IMR-90 (cell line): ENCODE measurements around the gene POLR2F. TPM values are rescaled to one million over a fixed set of nuclear protein-coding genes. Genes with fewer than 3 reads are reported as not detected.

Experiments
- ATAC-seq: fragments of 200-7000 bp; cut with Tn5 transposase; 2 replicates; pipeline ENCODE4 v1.9.1; 2020; ENCODE audit warnings: low read depth, mild to moderate bottlenecking, moderate library complexity
- BruUV-seq: library from RNA; stranded (reverse); fragments of 400-500 nt; replicated peaks from 2 replicates; lab custom pipeline; 2021; lab: Mats Ljungman, UMichigan
- CTCF ChIA-PET: fragments of 300-600 bp; formaldehyde crosslinking; extraction: SDS; loops from one replicate; lab custom pipeline; 2021; ENCODE audit warnings: antibody characterized with exemption; lab: Yijun Ruan, JAX
- POLR2A ChIA-PET: fragments of 300-600 bp; sonication (Branson Sonifier 250); formaldehyde crosslinking; loops from one replicate; lab custom pipeline; 2022; ENCODE audit warnings: antibody characterized with exemption; ENCODE audit not compliant: unreplicated experiment; lab: Charles Lee
- DNase-seq: peaks from one replicate; pipeline ENCODE4 v3.0.0; 2013
- H2AFZ ChIP-seq: replicated peaks from 2 replicates; pipeline ENCODE3; 2013; ENCODE audit warnings: low read length, mild to moderate bottlenecking; ENCODE audit not compliant: poor library complexity
- H2AK5ac ChIP-seq: 2 replicates; pipeline ENCODE4 v1.6.1; 2013; ENCODE audit warnings: low read depth, low read length, inconsistent platforms
- H2AK9ac ChIP-seq: replicated peaks from 2 replicates; pipeline ENCODE3; 2013; ENCODE audit warnings: mild to moderate bottlenecking, low read depth, low read length, moderate library complexity; ENCODE audit not compliant: poor library complexity
- H2BK120ac ChIP-seq: 2 replicates; pipeline ENCODE4 v1.6.1; 2013; ENCODE audit warnings: low read depth, low read length, inconsistent platforms
- H2BK15ac ChIP-seq: 3 replicates; pipeline ENCODE4 v1.6.1; 2013; ENCODE audit warnings: low read depth, low read length, inconsistent platforms
- H2BK20ac ChIP-seq: 2 replicates; pipeline ENCODE4 v1.6.1; 2013; ENCODE audit warnings: low read depth, mild to moderate bottlenecking, inconsistent platforms, low read length, moderate library complexity
- H2BK5ac ChIP-seq: 2 replicates; pipeline ENCODE4 v1.6.1; 2013; ENCODE audit warnings: mild to moderate bottlenecking, low read depth, low read length, inconsistent platforms; ENCODE audit not compliant: poor library complexity, severe bottlenecking
- H3K14ac ChIP-seq: replicated peaks from 2 replicates; pipeline ENCODE4 v1.6.1; 2013; ENCODE audit warnings: low read depth, low read length, inconsistent platforms
- H3K18ac ChIP-seq: 2 replicates; pipeline ENCODE4 v1.6.1; 2013; ENCODE audit warnings: low read depth, low read length, control low read depth
- H3K23ac ChIP-seq: 2 replicates; pipeline ENCODE4 v1.6.1; 2013; ENCODE audit warnings: low read depth, low read length, inconsistent platforms
- H3K27ac ChIP-seq: 2 replicates; pipeline ENCODE4 v1.5.1; 2013; ENCODE audit warnings: mild to moderate bottlenecking, control low read depth, low read length; ENCODE audit not compliant: insufficient read depth
- H3K27me3 ChIP-seq: 2 replicates; pipeline ENCODE4 v1.6.1; 2013; ENCODE audit warnings: low read length; ENCODE audit not compliant: control insufficient read depth, insufficient read depth
- H3K36me3 ChIP-seq: 2 replicates; pipeline ENCODE4 v1.6.1; 2013; ENCODE audit warnings: low read length, mixed read lengths; ENCODE audit not compliant: control insufficient read depth, insufficient read depth
- H3K4ac ChIP-seq: 2 replicates; pipeline ENCODE4 v1.6.1; 2013; ENCODE audit warnings: low read depth, low read length, inconsistent platforms
- H3K4me1 ChIP-seq: 2 replicates; pipeline ENCODE4 v1.6.1; 2013; ENCODE audit warnings: low read length, mixed read lengths; ENCODE audit not compliant: control insufficient read depth, insufficient read depth
- H3K4me2 ChIP-seq: 2 replicates; pipeline ENCODE4 v1.6.1; 2013; ENCODE audit warnings: low read depth, mild to moderate bottlenecking, control low read depth, low read length, moderate library complexity
- H3K4me3 ChIP-seq: 2 replicates; pipeline ENCODE4 v1.5.1; 2013; ENCODE audit warnings: low read depth, mild to moderate bottlenecking, control low read depth, low read length, moderate library complexity; ENCODE audit not compliant: insufficient read depth
- H3K56ac ChIP-seq: 2 replicates; pipeline ENCODE4 v1.6.1; 2013; ENCODE audit warnings: low read length, inconsistent platforms; ENCODE audit not compliant: insufficient read depth; ENCODE audit errors: extremely low read depth
- H3K79me1 ChIP-seq, 2 experiments: 2 replicates each; pipeline ENCODE4 v1.6.1; 2013; ENCODE audit warnings: low read length in 2 of 2, inconsistent platforms in 1 of 2, low read depth in 1 of 2
- H3K9ac ChIP-seq: 2 replicates; pipeline ENCODE4 v1.6.1; 2013; ENCODE audit warnings: low read depth, low read length, control low read depth
- H3K9me1 ChIP-seq: 2 replicates; pipeline ENCODE4 v1.6.1; 2013; ENCODE audit warnings: low read length, inconsistent platforms; ENCODE audit not compliant: insufficient read depth
- H3K9me3 ChIP-seq: 2 replicates; pipeline ENCODE4 v1.6.1; 2013; ENCODE audit warnings: low read length; ENCODE audit not compliant: control insufficient read depth, insufficient read depth
- H4K20me1 ChIP-seq: 2 replicates; pipeline ENCODE4 v1.6.1; 2013; ENCODE audit warnings: low read length, inconsistent platforms; ENCODE audit not compliant: insufficient read depth
- H4K5ac ChIP-seq: 2 replicates; pipeline ENCODE4 v1.6.1; 2013; ENCODE audit warnings: mild to moderate bottlenecking, low read depth, low read length, control low read depth
- H4K8ac ChIP-seq, 2 experiments: 2 replicates each; pipeline ENCODE4 v1.6.1; 2013; ENCODE audit warnings: low read depth in 2 of 2, low read length in 2 of 2, control low read depth in 1 of 2, inconsistent platforms in 1 of 2
- H4K91ac ChIP-seq: 2 replicates; pipeline ENCODE4 v1.6.1; 2013; ENCODE audit warnings: low read depth, low read length, inconsistent platforms; ENCODE audit not compliant: insufficient read depth
- BHLHE40 ChIP-seq: fragments of 150-350 bp; IDR thresholded peaks from 2 replicates; pipeline ENCODE4 v1.6.1; 2016; ENCODE audit warnings: mild to moderate bottlenecking, low read depth, low read length
- CEBPB ChIP-seq: IDR thresholded peaks from 2 replicates; pipeline ENCODE4 v1.6.1; 2012; ENCODE audit warnings: low read depth, low read length, improper control_type of control experiment
- CHD1 ChIP-seq: IDR thresholded peaks from 2 replicates; pipeline ENCODE4 v1.6.1; 2012; ENCODE audit warnings: low read depth, low read length, improper control_type of control experiment
- CTCF ChIP-seq: conservative IDR thresholded peaks from 2 replicates; pipeline ENCODE4 v1.5.1; 2012; ENCODE audit warnings: mild to moderate bottlenecking, low read depth, low read length, improper control_type of control experiment
- ELK1 ChIP-seq: fragments of 150-350 bp; IDR thresholded peaks from 2 replicates; pipeline ENCODE4 v1.6.1; 2016; ENCODE audit warnings: low read depth, mild to moderate bottlenecking, low read length, moderate library complexity, borderline replicate concordance
- FOS ChIP-seq: fragments of 150-350 bp; IDR thresholded peaks from 2 replicates; pipeline ENCODE4 v1.6.1; 2016; ENCODE audit warnings: low read depth, low read length
- MAFK ChIP-seq: IDR thresholded peaks from 2 replicates; pipeline ENCODE4 v1.6.1; 2012; ENCODE audit warnings: low read depth, low read length, improper control_type of control experiment
- MAZ ChIP-seq: IDR thresholded peaks from 2 replicates; pipeline ENCODE4 v1.6.1; 2012; ENCODE audit warnings: low read depth, mild to moderate bottlenecking, low read length, improper control_type of control experiment, moderate library complexity, borderline replicate concordance
- MXI1 ChIP-seq: IDR thresholded peaks from 2 replicates; pipeline ENCODE4 v1.6.1; 2012; ENCODE audit warnings: low read depth, mild to moderate bottlenecking, low read length, moderate library complexity, borderline replicate concordance
- NFE2L2 ChIP-seq: fragments of 150-350 bp; IDR thresholded peaks from 2 replicates; pipeline ENCODE4 v1.6.1; 2016; ENCODE audit warnings: low read depth, mild to moderate bottlenecking, low read length
- POLR2A ChIP-seq: IDR thresholded peaks from 2 replicates; pipeline ENCODE4 v1.6.1; 2012; ENCODE audit warnings: mild to moderate bottlenecking, low read depth, low read length
- RAD21 ChIP-seq: IDR thresholded peaks from 2 replicates; pipeline ENCODE4 v1.6.1; 2012; ENCODE audit warnings: low read length, improper control_type of control experiment
- RCOR1 ChIP-seq: IDR thresholded peaks from 2 replicates; pipeline ENCODE4 v1.6.1; 2012; ENCODE audit warnings: mild to moderate bottlenecking, low read length, improper control_type of control experiment; ENCODE audit not compliant: insufficient replicate concordance
- RFX5 ChIP-seq: IDR thresholded peaks from 2 replicates; pipeline ENCODE4 v1.8.0; 2012; ENCODE audit warnings: low read depth, mild to moderate bottlenecking, low read length, moderate library complexity
- SMC3 ChIP-seq: fragments of 150-350 bp; IDR thresholded peaks from 2 replicates; pipeline ENCODE4 v1.6.1; 2016; ENCODE audit warnings: low read depth, mild to moderate bottlenecking, antibody characterized with exemption, low read length, moderate library complexity
- WGBS, 2 experiments: methylation state at CpG; one replicate each; pipeline versions ENCODE4 v1.1.5 to v1.1.7; 2013; ENCODE audit warnings: missing lambda C conversion rate in 2 of 2; ENCODE audit not compliant: insufficient read length in 1 of 2; ENCODE audit errors: extremely low coverage in 2 of 2; 5-methylcytosine and 5-hydroxymethylcytosine counted together
- dilution Hi-C: fragments of 300-500 bp; cut with HindIII; formaldehyde crosslinking; loops from one replicate; pipeline ENCODE4 v1.14.3; 2018; ENCODE audit warnings: low sequenced_read_pairs; ENCODE audit not compliant: unreplicated experiment
- in situ Hi-C: fragments of 300-500 bp; cut with MboI; formaldehyde crosslinking; loops from 3 replicates; pipeline ENCODE4 v1.14.3; 2019; ENCODE audit warnings: low sequenced_read_pairs, inconsistent platforms, mixed read lengths
- intact Hi-C: fragments of 100-400 bp; cut with micrococcal nuclease; formaldehyde crosslinking; loops from 2 replicates; pipeline ENCODE4 v1.10.0; 2022
- polyA plus RNA-seq, 3 experiments: library from polyadenylated mRNA; depleted of rRNA; stranded (reverse); fragments of >200 nt; gene quantifications; 2 replicates each; pipeline ENCODE4 v1.2.3, GENCODE V29; 2012; ENCODE audit warnings: low replicate concordance in 1 of 3
- total RNA-seq: library from RNA; depleted of rRNA; stranded (reverse); fragments of >200 nt; gene quantifications from 2 replicates; pipeline ENCODE4 v1.2.3, GENCODE V29; 2012
- TF ChIP-seq, protein P1 (sequence below): fragments of 150-350 bp; IDR thresholded peaks from 2 replicates; pipeline ENCODE4 v1.6.1; 2017; ENCODE audit warnings: mild to moderate bottlenecking, antibody characterized with exemption, low read length, low read depth

The POLR2F gene
- total and polyA plus RNA-seq, 2 of the 4 experiments (the other 2 are of a cell fraction): 26.0 to 147 TPM

GRCh38 chr22:37924386-37925065 lies 29.0 kb upstream of the POLR2F start:
- Histone ChIP-seq H3K4ac (no peak overlapping the region), H3K18ac (no peak overlapping the region), H3K9ac (no peak overlapping the region), H3K27ac (no peak overlapping the region), H2BK20ac (no peak overlapping the region), H3K4me1 (no peaks in the 10 kb centered on the region), H2AK5ac (no peak overlapping the region), H3K79me1 (peaks cover 0 to 19% of the 10 kb centered on the region in 2 experiments; a peak in 3 of 4 replicates), H4K91ac (no peak overlapping the region), H2BK5ac (no peak overlapping the region), H2AFZ (no peak overlapping the region), H4K8ac (no peak overlapping the region), H4K5ac (no peak overlapping the region), H3K14ac (no peak overlapping the region), H3K27me3 (no peaks in the 10 kb centered on the region), H3K4me2 (no peak overlapping the region), H3K56ac (no peak overlapping the region), H4K20me1 (peaks cover 5% of the 10 kb centered on the region; the same call in 1 of the 2 replicates), H2BK120ac (no peak overlapping the region), H2AK9ac (peak overlapping the region; percentile 42), H3K23ac (no peak overlapping the region), H3K9me3 (no peaks in the 10 kb centered on the region), H3K36me3 (peaks cover 56% of the 10 kb centered on the region), H3K9me1 (no peaks in the 10 kb centered on the region), H2BK15ac (no peak overlapping the region), H3K4me3 (no peak overlapping the region)
- in situ Hi-C loops (no loop called here), intact Hi-C loops (no loop called here), dilution Hi-C loops (no loop called here)
- TF ChIP-seq MAFK (no peak), CEBPB (no peak), MXI1 (no peak), NFE2L2 (no peak), POLR2A (no peak), CTCF (no peak), RCOR1 (no peak), MAZ (no peak), RAD21 (no peak), FOS (no peak), RFX5 (no peak), ELK1 (no peak), BHLHE40 (no peak), SMC3 (no peak), CHD1 (no peak)
- TF ChIP-seq, protein P1, sequence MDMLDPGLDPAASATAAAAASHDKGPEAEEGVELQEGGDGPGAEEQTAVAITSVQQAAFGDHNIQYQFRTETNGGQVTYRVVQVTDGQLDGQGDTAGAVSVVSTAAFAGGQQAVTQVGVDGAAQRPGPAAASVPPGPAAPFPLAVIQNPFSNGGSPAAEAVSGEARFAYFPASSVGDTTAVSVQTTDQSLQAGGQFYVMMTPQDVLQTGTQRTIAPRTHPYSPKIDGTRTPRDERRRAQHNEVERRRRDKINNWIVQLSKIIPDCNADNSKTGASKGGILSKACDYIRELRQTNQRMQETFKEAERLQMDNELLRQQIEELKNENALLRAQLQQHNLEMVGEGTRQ: no peak
- ChIA-PET CTCF (no interaction called here), POLR2A (no interaction called here)
- no peak for DNase-seq
- 88% methylated on average over 6 of the region's 18 CpGs; no CpG with 5 or more reads in 1 of the 2 experiments for WGBS, 2 experiments
- BruUV-seq: no TSS peak
- ATAC-seq: no peak
